NCI-H748 treated with DMSO at 0.1 percent for 48 hours (cell line): ENCODE measurements around the gene COX7A2L.
"Not testable (repeated sequence)": the region's sequence is repeated elsewhere in the genome, so short reads cannot be mapped to it uniquely, and the experiment has no call there.

Experiments
- DNase-seq: peaks from one replicate; lab custom pipeline; 2025; lab: John Stamatoyannopoulos, UW

COX7A2L gene, protein sequence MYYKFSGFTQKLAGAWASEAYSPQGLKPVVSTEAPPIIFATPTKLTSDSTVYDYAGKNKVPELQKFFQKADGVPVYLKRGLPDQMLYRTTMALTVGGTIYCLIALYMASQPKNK

DNA sequence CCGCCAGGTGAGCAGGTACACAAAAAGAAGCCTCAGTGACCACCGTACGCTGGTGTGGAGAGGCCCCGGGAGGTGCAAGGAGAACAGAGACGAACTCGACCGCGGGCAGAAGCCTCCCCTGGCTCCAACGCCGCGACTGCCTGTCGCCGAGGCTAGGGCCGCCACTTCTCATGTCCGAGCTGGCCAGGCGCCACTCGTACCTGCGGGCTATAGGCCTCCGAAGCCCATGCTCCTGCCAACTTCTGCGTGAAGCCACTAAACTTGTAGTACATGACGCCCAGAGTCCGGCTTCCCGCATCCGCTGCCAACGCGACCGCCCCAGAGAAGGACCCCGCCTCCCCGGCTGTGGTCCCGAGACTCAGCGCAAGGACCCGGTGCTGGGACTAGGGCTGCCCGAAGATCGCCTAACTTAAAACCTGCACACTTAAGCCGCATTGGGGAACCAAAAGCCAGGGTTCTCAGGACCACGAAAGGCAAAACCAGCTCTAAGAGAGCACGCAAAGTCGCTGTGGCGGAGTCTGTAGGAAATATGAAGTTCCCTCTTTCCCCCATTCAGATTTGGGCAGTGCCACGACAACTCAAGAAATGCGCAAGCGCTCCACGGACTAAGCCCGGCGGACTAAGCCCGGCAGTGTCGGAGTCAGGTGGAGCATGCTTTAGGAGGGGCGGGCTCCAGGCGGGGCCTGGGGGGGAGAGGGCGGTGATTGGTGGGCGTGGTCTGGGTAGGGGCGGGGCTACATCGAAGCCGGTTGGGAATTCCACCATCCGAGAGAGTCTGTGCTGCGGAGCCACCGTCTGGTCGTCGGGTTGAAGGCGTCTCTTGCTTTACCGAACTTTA, at the start of gene COX7A2L:
Gene COX7A2L (minus strand): TSS at position 328 of the 838 bp plus-strand sequence. CDS start 56 bp downstream, at position 272.
- peak; percentile 92 for DNase-seq

DNA sequence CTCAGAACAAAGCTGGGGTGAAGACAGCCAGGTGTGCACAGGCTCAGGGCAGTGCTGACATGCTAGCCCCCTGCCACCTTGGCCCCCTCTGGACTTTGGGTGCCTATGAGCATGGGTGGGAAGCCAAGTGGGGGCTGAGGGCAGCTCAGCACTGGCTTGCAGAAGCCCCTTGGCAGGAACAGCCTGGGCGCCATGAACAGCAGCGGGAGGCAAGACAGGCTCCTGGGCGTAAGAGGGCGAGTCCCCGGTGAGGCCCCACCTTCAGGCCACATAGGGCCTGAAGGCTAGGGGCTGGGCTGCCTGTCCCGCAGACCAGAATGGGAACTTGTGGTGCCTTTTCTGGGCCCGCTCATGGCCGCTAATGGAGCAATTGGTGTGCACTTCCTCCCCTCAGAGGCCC, 47.0 kb upstream of the COX7A2L start:
- no peak for DNase-seq

DNA sequence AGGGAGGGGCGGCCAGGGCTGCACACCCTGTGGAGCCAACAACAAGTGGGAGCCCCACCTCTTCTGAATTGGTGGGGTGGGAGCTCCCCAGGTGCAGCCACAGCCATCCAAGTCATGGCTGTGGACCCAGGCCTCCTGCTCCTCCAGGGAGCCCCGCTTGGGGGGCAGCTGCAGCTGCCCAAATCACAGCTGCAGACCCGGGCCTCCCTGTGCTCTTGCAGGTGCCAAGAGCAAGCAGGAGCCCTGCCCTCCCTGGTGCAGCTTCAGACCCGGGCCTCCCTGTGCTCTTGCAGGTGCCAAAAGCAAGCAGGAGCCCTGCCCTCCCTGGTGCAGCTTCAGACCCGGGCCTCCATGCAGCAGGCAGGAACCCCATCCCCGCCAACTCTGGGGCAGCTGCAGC, 46.5 kb upstream of the COX7A2L start:
- DNase-seq, result no peak

DNA sequence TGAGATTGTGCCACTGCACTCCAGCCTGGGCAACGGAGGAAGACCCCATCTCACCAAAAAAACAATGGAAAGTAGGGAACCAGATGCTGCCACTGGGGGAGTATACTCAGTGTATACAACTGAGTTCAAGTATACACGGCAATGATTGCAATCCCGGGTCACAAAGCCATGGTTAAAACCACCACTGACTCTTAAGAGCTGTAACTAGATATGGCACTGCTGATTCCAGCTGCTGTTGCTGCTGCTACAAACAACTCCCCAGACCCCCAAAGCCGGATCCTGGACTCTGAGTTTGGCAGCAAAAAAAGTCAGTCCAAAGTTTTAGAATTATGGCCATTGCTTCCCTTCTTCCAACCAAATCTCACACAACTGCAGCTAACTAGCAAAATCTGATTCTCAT, 43.7 kb upstream of the COX7A2L start:
- DNase-seq, result no peak

DNA sequence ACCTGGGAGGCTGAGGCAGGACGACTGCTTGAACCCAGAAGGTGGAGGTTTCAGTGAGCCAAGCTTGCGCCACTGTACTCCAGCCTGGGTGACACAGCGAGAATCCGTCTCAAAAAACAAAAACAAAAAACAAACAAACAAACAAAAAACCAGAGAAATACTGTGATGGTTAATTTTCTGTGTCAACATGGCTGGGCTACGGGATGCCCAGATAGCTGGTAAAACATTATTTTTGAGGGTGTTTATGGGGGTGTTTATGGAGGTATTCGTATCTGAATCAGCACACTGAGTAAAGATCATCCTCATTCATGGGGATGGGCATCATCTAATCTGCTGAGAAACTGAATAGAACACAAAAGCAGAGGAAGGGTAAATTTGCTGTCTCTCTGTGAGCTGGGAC, 40.8 kb upstream of the COX7A2L start:
- no peak for DNase-seq

DNA sequence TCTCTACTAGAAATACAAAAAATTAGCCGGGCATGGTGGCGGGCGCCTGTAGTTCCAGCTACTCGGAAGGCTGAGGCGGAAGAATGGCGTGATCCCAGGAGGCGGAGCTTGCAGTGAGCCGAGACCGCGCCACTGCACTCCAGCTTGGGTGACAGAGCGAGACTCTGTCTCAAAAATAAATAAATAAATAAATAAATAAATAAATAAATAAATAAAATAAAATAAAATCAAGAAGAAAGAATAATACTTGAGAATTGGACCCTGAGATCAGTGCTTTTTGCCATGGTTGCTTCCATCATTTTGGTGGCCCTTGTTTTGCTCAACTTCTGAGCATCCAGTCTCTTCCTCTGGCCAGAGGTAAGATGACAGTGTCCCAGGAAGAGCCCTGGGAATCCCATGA, 37.0 kb upstream of the COX7A2L start:
- not testable (repeated sequence) for DNase-seq

DNA sequence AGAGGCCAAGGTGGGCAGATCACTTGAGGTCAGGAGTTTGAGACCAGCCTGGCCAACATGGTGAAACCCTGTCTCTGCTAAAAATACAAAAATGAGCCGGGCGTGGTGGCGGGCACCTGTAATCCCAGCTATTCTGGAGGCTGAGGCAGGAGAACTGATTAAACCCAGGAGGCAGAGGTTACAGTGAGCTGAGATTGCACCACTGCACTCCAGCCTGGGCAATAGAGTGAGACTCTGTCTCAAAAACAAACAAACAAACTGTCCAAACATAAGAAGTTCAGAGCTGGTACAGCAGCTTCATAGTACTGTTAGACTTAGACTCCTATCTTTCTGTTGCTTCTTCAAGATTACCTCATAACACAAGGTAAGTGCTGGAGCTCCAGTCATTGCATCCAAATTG, 32.3 kb upstream of the COX7A2L start:
- DNase-seq, result not testable (repeated sequence)

DNA sequence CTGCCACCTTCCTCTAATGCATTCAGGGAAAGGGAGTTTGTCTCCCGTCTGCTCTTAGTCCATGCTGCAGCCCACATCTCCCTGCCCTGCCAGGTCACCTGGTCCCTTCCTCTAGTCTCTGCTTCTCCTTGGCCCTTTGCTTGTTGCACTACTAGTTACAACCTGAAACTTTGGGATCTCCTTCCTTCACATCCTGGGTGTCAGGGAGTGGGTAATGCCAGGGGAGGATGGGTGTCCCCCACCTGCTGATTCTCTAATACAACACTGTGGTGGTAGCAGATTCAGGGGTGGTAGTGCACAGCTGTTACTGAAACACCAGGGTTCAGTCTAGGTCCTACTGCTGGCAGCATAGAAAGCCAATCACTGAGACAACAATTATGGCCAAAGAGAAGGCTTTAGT, 31.2 kb upstream of the COX7A2L start:
- no peak for DNase-seq

DNA sequence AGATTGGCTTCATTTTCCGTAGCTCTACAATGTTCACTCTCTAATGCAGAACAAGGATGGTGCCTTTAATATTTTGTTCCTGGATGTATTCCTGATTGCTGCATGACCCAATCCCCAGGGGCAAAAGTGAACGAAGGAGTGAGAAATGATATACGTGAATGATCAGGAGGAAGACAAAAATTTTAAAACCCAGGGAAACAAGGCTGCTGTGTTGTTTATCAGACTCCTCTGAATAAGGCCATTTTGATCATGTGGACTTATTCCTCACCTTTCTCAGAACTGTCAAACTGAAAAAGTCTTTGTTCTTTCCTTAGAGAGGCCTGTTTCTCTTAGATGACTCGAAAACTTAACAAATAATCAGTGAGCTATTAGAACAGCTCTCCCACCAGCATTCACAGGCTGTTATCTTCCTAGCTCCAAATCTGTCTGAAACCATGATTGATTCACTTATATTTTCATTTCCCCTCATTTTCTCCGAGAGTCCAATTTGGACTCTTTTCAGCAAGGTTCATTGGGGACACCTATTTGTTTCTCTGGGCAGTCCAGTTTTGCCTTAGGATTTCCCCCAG, 29.5 kb upstream of the COX7A2L start:
- no peak for DNase-seq

DNA sequence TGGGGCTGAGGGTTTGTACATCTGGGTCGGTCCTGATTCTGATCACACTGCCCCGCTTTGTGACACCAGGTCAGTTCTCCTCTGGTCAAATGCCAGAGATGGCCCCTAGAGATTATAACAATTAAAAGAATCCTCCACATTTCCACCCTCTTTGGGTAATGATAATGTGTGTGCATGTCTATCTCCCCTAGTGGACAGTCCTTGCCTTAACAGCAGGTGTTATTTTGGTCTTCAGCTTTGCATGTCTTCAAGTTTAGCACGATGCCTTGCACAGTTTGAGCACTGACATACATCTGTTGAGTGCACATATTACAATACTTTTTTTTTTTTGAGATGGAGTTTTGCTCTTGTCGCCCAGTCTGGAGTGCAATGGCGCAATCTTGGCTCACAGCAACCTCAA, 25.7 kb upstream of the COX7A2L start:
- DNase-seq, result no peak

DNA sequence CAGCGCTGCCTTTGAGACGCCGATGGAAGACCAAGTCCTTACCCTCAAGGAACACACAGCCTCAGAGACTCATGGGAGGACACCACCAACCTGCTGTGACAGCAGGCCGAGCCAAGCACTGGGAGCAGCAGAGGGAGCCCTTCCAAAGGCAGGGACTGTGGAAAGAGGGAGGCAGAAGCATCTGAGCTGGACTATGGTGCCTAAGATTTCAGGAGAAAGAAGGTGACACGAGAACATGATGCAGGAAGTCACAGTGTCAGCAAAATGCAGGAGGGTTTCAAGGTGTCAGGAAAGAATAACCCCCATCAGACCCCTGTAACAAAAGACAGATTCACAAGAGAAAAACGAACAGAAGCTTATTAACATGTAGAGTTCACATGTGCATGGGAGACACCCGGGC, 24.2 kb upstream of the COX7A2L start:
- no peak for DNase-seq

DNA sequence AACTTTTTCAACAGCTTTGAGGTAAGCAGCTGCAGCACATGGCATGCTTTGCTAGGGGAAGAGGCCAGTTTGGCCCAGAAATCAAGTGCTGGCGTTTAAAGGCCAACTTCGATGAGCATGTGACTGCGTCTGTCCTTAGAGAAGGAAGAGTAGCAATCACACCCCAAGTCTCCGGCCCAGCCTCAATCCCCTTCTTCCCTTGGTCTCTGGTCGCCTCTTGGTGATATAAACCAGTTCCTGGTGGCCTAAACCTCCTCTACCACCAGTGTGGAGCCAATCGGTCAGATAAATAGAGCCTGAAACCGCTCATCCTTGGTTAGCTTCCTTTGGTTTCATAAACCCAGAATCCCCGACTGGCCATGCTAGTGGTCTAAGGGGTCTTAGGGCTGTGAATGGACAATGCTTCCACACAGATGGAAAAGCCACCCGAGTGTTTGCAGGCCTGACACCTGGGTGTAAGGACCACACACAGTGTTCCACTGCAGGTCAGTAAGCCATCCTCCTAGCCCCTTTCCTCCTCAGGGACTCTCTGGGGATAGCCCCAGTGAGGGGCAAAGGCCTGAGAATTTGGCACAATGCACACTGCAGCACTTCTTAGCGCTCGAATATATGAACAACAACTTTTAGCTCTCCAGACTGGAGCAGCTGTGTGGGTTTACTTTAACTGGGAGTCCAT, 23.0 kb upstream of the COX7A2L start:
- no peak for DNase-seq

DNA sequence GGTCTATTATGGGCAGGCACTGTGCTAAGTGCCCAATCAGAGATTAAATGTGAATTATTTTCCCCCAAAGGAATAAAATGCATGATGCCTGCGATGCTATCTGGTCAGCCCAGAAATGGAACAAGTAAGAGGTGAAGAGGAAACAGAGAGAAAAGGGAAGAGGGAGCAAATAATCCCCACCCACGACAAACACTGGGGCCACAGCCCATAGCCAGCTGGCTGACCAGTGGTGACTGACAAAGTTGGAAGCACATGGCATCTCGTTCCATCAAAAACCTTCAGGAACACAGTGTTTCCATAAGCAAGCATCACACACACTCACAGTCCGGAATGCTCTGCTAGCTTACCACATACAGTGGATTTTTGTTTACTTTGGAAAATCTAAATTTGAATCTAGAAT, 21.1 kb upstream of the COX7A2L start:
- DNase-seq, result no peak

DNA sequence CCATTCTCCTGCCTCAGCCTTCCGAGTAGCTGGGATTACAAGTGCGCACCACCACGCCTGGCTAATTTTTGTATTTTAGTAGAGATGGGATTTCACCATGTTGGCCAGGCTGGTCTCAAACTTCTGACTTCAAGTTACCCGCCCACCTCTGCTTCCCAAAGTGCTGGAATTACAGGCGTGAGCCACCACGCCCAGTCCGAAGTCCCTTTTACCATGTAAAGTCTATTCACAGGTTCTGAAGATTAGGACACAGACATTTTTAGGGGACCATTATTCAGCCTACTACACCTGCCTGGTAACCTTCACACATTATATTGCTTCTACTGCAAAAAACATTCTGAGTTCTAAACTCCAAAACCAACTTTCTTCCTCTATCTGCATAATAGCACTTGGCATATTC, 19.0 kb upstream of the COX7A2L start:
- not testable (repeated sequence) for DNase-seq

DNA sequence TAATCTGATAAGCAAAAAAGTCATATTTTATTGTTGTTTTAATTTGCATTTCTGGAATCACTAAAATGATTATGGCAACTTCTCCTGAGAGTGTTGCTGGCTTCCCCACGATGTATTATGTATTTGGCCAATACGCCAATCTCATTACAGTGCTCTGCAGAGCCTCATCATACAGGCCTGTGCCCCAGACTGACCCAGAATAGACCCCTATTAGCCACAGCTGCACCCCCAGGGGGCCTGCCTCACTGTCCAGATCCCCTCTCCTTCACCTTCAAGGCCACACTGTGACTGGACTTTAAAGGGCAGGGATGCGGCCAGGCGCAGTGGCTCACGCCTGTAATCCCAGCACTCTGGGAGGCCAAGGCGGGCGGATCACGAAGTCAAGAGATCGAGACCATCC, 17.4 kb upstream of the COX7A2L start:
- DNase-seq, result no peak

DNA sequence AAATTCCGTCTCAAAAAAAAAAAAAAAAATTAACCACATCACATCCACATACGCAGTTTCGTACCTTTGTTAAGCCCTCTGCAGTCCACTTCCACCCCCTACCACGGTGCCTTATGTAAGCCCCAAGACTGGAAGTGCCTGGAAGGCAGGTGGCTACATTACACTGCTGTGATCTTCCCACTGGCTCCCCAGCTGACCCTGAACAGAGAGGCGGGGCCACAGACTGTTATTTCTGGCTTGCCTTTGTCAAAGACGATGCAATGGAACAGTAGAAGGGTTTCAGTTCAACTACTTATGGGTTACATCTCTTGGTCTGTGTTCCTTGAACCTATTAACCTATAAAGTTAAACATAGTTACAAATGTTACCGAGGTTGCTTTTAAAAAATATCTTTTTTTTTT, 15.7 kb upstream of the COX7A2L start:
- DNase-seq, result no peak

DNA sequence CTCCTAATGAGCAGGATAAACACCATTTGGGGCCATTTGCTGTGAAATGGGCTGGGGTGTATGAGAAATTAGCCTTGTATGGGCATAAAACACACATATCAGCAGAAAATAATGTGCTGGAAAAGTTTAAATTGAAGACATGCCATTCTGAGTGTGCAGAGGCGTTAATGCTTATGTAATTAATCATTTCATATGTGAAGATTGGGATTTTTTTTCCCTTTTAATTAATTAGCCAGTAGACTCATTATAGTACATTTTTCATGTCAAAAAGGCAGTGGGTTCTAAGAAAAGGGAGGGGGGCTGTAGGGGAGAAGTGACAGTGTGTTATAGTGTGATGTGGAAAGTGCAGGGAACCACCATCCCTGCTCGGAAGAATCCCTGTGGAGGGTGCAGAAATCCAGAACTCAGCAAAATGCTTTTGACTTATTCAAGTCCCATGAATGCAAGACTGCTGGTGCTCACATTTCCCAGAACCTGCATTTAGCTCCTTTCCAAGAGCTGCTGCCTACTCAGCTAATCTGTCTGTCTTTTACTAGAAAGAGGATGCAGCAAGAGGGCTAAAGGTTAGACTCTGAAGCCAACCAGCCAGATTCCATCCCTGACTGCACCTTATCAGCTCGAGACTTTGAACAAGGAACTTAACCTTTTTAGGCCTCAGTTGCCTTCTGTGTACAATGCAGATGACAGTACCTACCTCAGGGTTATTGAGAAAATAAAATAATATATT, 11.6 kb upstream of the COX7A2L start:
- DNase-seq, result no peak

DNA sequence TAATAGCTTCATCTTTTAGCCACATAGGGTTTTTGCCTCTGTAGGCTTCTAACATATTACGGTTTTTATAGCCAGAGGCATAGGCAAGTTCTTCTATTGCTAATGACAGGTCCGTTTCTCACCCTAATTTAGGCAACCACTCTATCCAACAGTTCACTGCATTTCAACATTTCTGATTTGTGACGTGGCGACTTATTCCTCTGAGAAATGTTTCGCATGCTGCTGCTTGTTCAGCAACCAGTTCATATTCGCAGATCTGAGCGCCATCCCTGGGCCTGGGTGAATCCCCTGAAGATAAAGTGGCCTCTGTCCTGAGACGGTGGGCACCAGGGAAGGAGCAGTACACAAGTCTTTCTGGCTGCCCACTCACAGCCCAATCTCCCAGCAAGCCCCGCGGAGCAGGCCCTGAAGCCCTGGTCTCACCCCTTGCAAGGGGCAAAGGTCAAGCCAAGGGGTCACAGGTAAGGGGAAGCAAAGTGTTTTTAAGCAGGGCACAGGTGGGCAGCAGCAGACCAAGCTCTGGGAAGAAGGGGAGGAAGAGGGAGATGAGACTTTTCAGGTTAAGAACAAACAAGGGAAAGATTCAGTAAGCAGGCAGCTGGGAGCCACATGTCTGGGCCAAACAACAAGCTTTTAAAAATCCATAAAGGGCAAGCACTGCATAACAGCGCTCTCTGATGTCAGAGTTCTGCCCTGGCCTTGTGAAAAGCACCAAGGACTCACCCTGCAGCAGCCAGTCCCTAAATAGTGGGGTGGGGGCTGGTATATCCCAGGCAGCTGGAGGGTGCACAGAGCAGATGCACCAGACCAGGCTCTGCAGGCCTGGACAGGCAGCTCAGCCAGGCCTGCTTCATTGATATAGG, 10.8 kb upstream of the COX7A2L start:
- DNase-seq, result no peak

DNA sequence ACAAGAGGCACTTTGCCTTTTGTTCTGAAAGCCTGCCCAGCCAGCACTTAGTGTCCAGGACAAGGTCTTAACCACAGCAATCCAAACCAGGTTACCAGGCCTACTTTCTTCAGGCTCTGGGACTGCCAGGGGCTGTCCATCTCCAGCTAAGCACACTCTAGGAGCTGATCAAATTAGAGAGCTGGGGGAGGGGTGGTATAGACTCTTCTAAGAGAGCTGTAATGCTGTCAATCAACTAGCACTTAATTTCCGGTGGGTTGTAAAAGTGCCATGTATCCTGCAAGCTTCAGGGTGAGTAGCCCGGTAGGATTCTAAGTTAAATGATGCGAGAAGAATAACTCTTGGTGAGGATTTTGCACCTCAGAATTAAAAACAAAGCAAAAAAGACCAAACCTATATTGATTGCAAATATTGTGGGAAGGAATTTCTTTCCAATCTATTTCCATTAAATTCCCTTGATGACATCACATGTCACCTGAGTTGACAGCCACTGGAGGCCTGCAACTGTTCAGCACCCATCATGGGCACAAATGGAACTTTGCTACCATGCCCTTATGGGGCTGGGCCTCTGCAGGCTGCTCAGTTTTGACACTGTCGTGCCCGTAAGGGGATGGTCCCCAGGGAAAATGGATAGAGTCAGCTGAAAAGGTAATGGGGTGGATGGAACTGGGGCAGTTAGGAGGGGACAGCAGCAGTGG, 8.7 kb upstream of the COX7A2L start:
- DNase-seq, result peak; percentile 49

DNA sequence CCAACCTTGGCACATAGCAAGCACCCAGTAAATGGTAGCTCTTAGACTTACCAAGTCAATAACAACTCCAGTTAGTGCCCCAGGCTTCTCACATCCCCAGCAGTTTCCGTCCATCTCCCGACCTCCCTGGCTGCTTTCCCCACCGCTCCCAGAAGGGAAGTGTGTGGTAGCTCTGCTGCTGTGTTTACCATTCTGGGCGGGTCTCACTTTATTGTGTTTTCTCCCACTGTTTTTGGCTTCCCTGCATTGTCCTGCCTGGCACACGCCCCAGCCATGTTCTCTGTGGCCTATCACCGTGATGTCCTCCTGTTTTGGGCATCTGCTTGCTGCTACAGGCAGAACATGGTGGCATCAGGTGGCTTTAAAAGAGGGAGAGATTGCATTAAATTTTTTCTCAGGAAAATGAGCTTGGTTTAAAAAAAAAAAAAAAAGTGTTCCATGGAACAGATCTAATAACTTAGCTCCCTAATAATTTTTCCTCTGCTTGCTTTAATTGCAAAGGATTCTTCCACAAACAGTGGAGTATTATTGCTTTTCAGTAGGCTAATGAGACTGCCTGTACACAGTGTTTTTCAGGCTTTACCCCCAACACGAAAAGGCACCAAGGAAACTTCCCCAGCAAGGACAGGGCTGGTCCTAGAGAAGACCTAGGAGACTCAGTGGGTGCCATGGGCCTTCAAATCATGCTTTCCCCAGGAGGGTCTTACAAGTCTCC, 8.0 kb upstream of the COX7A2L start:
- DNase-seq, result peak; percentile 76
